GM21825 (cell line): Measurements from ENCODE around the gene SERPING1.

Experiments used
- ATAC-seq: cut with Tn5 transposase; IDR thresholded peaks from one replicate; pipeline ENCODE4 v1.9.1; 2021; ENCODE audit warnings: mild to moderate bottlenecking, moderate library complexity; ENCODE audit not compliant: unreplicated experiment

SERPING1 gene

GRCh38 chr11:57597461-57597915, at the start of gene SERPING1:
Gene SERPING1 (plus strand): TSS chr11:57597685. CDS start chr11:57598271, 586 bp downstream.
- no peak for ATAC-seq

- ATAC-seq: peak; percentile 94
These were observed 49.6 kb upstream of the SERPING1 start for GRCh38 chr11:57547854-57548377.

- ATAC-seq: no peak
These were observed 47.5 kb upstream of the SERPING1 start for GRCh38 chr11:57549983-57550382.

- ATAC-seq: no peak
These were observed 45.5 kb upstream of the SERPING1 start for GRCh38 chr11:57551941-57552340.

- no peak for ATAC-seq
These were observed 45.0 kb upstream of the SERPING1 start for GRCh38 chr11:57552479-57552878.

- no peak for ATAC-seq
These were observed 42.1 kb upstream of the SERPING1 start for GRCh38 chr11:57555393-57555792.

GRCh38 chr11:57556041-57556440, 41.4 kb upstream of the SERPING1 start:
- ATAC-seq: no peak

GRCh38 chr11:57560146-57560545, 37.3 kb upstream of the SERPING1 start:
- no peak for ATAC-seq

GRCh38 chr11:57562596-57562995, 34.9 kb upstream of the SERPING1 start:
- no peak for ATAC-seq

GRCh38 chr11:57566005-57566904, 31.2 kb upstream of the SERPING1 start:
- peak; percentile 68 for ATAC-seq

GRCh38 chr11:57566905-57567514, 30.5 kb upstream of the SERPING1 start:
- peak; percentile 1 for ATAC-seq

GRCh38 chr11:57567515-57568329, 29.8 kb upstream of the SERPING1 start, which contains the start of gene UBE2L6:
Gene UBE2L6 (minus strand): TSS chr11:57567672. CDS start chr11:57567611, 61 bp downstream.
- ATAC-seq: peak; percentile 44

- ATAC-seq: peak; percentile 54
These were observed 29.1 kb upstream of the SERPING1 start for GRCh38 chr11:57568330-57568766.

- ATAC-seq: no peak
These were observed 25.9 kb upstream of the SERPING1 start for GRCh38 chr11:57571606-57572005.

- no peak for ATAC-seq
These were observed 23.4 kb upstream of the SERPING1 start for GRCh38 chr11:57574061-57574460.

GRCh38 chr11:57584341-57584740, 13.1 kb upstream of the SERPING1 start:
- no peak for ATAC-seq

- ATAC-seq: no peak
These were observed 12.2 kb upstream of the SERPING1 start for GRCh38 chr11:57585301-57585700.

GRCh38 chr11:57586711-57587245, 10.7 kb upstream of the SERPING1 start:
- no peak for ATAC-seq

- ATAC-seq: no peak
These were observed 9.3 kb upstream of the SERPING1 start for GRCh38 chr11:57588046-57588710.
